ENCODE data around the gene PCIF1. TPM values are rescaled to one million over a fixed set of nuclear protein-coding genes. Genes with fewer than 3 reads are reported as not detected.

Gene PCIF1
- total and polyA plus RNA-seq, 9 of the 15 experiments (the other 6 are each of a cell fraction or from before 2014, with no cell fraction given): 5.8 to 29.4 (median 11.3) TPM

DNA sequence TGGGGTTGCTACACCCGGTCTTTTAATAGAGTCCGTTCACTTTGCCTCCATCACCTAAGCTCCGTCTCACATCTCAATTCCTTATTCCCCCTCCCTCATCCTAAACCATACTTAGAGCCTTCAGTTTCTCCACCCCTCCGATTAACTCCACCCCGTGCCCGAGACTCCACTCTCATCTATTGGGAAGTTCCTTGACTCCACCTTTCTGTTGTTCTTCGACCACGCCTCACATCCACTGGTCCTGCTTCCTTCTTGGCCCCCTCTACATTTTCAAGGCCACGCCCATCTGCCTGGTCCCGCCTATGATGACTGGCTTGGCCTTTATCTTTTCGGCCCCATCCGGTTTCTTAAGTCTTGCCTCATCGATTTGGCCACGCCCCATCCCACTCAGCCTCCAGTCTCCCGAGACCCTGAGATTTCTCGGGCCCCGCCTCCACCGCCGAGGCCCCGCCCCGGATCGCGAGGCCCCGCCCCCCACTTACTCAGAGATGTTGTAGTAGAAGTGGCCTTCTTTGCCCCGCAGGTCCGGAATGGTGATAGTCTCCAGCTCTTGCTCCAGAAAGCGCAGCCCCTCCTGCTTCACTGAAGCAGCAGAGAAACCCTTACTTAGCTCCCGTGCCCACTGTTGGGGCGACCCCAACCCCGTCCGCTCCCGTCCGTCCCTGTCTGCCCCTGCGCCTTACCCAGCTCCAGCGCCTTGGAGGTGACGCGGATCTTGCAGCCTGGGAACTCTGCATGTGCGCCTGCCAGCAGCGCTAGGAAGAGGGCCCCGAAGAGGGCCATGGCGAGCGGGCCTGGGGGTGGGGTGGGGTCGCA, 23.6 kb upstream of the PCIF1 start (continued):
- TF ChIP-seq ZBTB40 (IDR thresholded peaks at IDR 0.05) (no peak), ZBTB40 (CRISPR knock-in tag; IDR thresholded peaks at IDR 0.05) (no peak), ZC3H8 (IDR thresholded peaks at IDR 0.05) (no peak), ZNF445 (CRISPR knock-in tag; IDR thresholded peaks at IDR 0.05; ENCODE audit: low read depth) (no peak), TBP (optimal IDR thresholded peaks at IDR 0.05; ENCODE audit: low read depth, low read length) (peak; percentile 89), TEAD4 (IDR thresholded peaks at IDR 0.05; ENCODE audit: low read length) (peak; percentile 17; the same call in 1 of the 2 replicates), TEAD4 (CRISPR knock-in tag; IDR thresholded peaks at IDR 0.05; ENCODE audit: borderline replicate concordance) (no peak), IFI16 (CRISPR knock-in tag; IDR thresholded peaks at IDR 0.05) (no peak)
- TF ChIP-seq, protein P1, sequence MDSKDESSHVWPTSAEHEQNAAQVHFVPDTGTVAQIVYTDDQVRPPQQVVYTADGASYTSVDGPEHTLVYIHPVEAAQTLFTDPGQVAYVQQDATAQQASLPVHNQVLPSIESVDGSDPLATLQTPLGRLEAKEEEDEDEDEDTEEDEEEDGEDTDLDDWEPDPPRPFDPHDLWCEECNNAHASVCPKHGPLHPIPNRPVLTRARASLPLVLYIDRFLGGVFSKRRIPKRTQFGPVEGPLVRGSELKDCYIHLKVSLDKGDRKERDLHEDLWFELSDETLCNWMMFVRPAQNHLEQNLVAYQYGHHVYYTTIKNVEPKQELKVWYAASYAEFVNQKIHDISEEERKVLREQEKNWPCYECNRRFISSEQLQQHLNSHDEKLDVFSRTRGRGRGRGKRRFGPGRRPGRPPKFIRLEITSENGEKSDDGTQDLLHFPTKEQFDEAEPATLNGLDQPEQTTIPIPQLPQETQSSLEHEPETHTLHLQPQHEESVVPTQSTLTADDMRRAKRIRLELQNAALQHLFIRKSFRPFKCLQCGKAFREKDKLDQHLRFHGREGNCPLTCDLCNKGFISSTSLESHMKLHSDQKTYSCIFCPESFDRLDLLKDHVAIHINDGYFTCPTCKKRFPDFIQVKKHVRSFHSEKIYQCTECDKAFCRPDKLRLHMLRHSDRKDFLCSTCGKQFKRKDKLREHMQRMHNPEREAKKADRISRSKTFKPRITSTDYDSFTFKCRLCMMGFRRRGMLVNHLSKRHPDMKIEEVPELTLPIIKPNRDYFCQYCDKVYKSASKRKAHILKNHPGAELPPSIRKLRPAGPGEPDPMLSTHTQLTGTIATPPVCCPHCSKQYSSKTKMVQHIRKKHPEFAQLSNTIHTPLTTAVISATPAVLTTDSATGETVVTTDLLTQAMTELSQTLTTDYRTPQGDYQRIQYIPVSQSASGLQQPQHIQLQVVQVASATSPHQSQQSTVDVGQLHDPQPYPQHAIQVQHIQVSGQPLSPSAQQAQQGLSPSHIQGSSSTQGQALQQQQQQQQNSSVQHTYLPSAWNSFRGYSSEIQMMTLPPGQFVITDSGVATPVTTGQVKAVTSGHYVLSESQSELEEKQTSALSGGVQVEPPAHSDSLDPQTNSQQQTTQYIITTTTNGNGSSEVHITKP (IDR thresholded peaks at IDR 0.05; ENCODE audit: partially characterized antibody): peak; percentile 92
- TF ChIP-seq, protein P2, sequence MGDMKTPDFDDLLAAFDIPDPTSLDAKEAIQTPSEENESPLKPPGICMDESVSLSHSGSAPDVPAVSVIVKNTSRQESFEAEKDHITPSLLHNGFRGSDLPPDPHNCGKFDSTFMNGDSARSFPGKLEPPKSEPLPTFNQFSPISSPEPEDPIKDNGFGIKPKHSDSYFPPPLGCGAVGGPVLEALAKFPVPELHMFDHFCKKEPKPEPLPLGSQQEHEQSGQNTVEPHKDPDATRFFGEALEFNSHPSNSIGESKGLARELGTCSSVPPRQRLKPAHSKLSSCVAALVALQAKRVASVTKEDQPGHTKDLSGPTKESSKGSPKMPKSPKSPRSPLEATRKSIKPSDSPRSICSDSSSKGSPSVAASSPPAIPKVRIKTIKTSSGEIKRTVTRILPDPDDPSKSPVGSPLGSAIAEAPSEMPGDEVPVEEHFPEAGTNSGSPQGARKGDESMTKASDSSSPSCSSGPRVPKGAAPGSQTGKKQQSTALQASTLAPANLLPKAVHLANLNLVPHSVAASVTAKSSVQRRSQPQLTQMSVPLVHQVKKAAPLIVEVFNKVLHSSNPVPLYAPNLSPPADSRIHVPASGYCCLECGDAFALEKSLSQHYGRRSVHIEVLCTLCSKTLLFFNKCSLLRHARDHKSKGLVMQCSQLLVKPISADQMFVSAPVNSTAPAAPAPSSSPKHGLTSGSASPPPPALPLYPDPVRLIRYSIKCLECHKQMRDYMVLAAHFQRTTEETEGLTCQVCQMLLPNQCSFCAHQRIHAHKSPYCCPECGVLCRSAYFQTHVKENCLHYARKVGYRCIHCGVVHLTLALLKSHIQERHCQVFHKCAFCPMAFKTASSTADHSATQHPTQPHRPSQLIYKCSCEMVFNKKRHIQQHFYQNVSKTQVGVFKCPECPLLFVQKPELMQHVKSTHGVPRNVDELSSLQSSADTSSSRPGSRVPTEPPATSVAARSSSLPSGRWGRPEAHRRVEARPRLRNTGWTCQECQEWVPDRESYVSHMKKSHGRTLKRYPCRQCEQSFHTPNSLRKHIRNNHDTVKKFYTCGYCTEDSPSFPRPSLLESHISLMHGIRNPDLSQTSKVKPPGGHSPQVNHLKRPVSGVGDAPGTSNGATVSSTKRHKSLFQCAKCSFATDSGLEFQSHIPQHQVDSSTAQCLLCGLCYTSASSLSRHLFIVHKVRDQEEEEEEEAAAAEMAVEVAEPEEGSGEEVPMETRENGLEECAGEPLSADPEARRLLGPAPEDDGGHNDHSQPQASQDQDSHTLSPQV (IDR thresholded peaks at IDR 0.05): no peak; the same call in 1 of the 2 replicates

All from K562 (cell line).